Non-pigmented ciliary epithelial cell (primary cell): ENCODE data around the gene FOCAD.

ENCODE experiments used
- DNase-seq: peaks from one replicate; pipeline ENCODE4 v3.0.0-alpha.2; 2010; ENCODE audit warnings: low read depth

Gene FOCAD

GRCh38 chr9:21023861-21024260 lies 339.8 kb downstream of the FOCAD start:
- no peak for DNase-seq

DNA sequence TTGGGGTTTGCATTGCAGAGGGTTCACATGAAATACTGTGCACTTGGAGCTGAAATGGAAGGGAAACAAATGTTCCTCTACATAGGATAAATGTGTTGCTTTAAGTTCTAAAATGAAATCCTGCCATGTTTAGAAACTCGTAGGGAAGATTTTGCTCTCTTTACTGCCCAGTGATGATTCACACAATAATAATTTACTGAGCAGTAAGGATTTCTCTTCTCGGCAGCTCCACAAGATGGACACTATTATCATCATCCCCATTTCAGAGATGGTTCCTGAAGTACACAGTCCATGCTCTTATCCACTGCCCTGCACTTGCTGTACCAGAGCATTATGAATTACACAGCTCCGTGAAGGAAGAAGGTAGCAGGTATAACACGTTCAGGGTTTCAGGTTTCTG lies 343.2 kb downstream of the FOCAD start:
- DNase-seq: no peak

- no peak for DNase-seq
Measured at GRCh38 chr9:21028466-21028865, 344.4 kb downstream of the FOCAD start.

DNA sequence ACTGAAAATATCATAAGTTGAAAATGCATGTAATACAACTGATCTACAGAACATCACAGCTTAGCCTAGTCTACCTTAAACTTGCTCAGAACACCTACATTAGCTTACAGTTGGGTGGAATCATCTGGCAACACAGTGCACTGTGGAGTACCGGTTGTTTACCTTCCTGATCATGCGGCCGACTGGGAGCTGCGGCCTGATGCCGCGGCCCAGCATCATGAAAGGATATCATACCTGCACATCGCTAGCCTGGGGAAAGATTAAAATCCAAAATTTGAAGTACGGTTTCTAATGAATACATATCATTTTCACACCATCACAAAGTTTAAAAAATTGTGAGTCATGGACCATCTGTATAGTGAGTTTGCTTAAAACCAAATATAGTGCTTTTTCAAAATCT lies 345.6 kb downstream of the FOCAD start:
- DNase-seq: no peak

DNA sequence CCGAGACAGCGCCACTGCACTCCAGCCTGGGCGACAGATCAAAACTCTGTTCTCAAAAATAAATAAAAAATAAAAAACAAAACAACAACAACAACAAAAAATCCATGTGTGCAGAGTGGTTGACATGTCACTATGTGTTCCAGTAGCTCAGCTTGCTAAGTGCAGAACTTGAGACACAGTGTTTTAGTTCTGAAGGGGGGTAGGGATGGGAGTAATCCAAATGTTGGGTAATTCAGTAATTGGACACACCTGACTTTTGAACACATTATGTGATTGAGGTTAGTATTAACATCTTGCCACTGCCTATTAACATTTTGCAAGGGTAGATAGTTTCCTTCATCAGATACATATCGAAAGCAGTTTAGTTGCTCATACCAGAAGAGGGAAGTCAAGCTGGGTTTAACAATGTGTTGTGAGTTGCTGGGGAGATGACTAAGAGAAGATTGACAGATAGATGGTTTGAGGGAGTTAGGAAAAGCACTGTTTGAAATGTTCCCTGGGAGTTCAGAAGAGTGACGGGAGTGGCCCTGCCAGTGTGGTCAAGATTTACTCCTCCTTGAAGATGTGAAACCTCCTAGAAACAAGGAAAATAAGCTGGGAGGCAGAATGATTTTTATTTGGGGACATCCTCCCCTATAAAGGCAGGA lies 346.5 kb downstream of the FOCAD start:
- DNase-seq: no peak

GRCh38 chr9:21031091-21031807 lies 347.2 kb downstream of the FOCAD start, which contains the start of gene HACD4:
Gene HACD4, minus strand, starts transcription at chr9:21031640. Its CDS starts 50 bp downstream, at chr9:21031590.
- DNase-seq: no peak

DNA sequence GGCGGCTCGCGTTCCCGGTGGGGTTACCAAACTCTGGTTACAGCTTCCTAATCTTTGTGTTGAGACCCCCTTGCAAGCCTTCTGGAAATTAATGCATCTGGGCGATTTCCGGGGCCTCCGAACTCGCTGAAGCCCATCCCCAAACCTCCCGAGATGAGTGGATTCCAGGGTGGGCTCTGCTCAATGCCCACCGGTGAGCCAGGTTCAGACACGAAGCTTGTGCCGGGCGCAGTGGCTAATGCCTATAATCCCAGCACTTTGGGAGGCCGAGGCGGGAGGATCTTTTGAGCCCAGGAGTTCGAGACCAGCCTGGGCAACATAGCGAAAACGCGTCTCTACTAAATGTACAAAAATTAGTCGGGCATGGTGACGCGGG lies 347.7 kb downstream of the FOCAD start:
- DNase-seq: no peak

DNA sequence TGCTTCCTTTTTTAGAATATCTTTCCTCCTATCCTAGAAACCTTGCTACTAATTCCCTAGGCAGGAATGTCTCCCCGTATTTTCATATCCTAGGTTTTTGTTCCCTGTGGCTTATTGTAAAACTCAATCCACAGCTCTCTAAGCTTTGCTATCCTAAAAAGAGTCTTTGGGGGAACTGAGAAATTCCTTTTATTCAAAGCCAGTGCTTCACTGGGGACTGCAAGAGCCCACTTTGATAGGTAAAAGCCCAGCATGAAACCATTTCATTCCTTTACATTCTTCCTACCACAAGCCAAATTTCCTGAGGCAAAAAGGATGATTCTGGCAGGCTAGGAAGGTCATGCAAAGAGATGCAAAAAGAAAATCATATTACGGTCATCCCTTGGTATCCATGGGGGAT lies 353.2 kb downstream of the FOCAD start:
- no peak for DNase-seq

DNA sequence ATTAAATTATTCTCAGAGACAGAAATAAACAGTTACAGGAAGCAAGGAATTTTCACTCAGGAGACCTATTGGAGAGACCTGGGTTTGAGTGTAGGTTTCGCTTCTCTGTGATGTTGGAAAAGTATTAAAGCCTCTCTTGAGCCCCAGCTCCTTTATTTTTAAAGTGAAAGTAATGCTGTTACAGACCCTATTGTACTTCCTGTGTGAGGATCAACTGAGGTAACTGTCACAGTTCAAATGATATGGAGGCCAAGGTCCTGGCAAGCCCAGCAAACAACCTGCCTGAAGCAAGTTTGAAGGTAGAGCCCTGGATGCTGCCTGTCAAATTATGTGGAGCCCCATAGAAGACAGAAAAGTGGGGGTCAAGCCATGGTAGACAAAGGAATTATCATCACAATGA lies 355.2 kb downstream of the FOCAD start:
- DNase-seq: no peak

GRCh38 chr9:21042466-21042865 lies 358.4 kb downstream of the FOCAD start:
- no peak for DNase-seq

GRCh38 chr9:21043841-21044240 lies 359.8 kb downstream of the FOCAD start:
- no peak for DNase-seq
